OCI-M2 (cell line): ENCODE measurements around the gene CWC15.
"Not testable (repeated sequence)": the region's sequence is repeated elsewhere in the genome, so short reads cannot be mapped to it uniquely, and the experiment has no call there.

Experiments used
- DNase-seq: peaks from one replicate; lab custom pipeline; 2025; ENCODE audit not compliant: unreplicated experiment; lab: John Stamatoyannopoulos, UW

CWC15 gene

GRCh38 chr11:94922321-94923003, 50.9 kb downstream of the CWC15 start:
- no peak for DNase-seq

- DNase-seq, result no peak
These were observed 53.0 kb downstream of the CWC15 start for GRCh38 chr11:94920311-94920710.

- not testable (repeated sequence) for DNase-seq
These were observed 59.5 kb downstream of the CWC15 start for GRCh38 chr11:94913718-94914394.

GRCh38 chr11:94912806-94913205, 60.5 kb downstream of the CWC15 start:
- DNase-seq, result no peak
